GM21723 (cell line): ENCODE results near the gene RABAC1.

ENCODE experiments used
- ATAC-seq: cut with Tn5 transposase; IDR thresholded peaks from one replicate; pipeline ENCODE4 v1.9.1; 2021; ENCODE audit warnings: mild to moderate bottlenecking, moderate library complexity; ENCODE audit not compliant: unreplicated experiment

The RABAC1 gene

DNA sequence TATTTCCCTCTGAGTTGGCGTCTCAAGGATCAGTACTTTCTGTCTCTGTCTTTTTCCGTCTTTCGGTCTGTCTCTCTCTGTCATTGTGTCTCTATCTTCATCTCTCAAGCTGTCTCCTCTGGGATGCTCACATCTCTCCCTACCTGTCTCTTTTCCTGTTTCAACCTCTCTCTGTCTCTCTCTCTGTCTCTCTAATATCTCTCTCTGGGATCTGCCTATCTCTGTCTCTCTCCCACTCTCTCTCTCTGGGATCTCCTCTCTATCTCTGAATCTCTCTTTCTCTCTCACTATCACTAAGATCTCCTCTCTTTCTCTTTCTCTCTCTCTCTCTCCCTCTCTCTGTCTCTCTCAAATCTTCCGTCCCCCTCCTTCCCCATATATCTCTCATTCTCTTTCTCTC lies 30.9 kb upstream of the RABAC1 start:
- no peak for ATAC-seq

DNA sequence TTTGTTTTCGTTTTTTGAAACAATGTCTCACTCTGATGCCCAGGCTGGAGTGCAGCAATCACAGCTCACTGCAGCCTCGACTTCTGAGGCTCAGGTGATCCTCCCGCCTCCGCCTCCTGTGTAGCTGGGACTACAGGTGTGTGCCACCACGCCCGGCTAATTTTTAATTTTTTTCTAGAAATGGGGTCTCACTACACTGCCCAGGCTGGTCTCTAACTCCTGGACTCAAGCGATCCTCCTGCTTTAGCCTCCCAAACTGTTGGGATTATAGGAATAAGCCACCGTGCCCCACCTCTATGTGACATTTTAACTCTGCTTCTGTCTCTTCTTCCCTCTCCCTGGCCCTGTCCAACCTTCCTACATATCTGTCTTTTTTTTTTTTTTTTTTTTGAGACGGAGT lies 29.8 kb upstream of the RABAC1 start:
- ATAC-seq = no peak

- no peak for ATAC-seq
These were observed 28.2 kb upstream of the RABAC1 start for GRCh38 chr19:41987141-41987860.

- ATAC-seq = no peak
These were observed 25.8 kb upstream of the RABAC1 start for GRCh38 chr19:41984961-41985360.

DNA sequence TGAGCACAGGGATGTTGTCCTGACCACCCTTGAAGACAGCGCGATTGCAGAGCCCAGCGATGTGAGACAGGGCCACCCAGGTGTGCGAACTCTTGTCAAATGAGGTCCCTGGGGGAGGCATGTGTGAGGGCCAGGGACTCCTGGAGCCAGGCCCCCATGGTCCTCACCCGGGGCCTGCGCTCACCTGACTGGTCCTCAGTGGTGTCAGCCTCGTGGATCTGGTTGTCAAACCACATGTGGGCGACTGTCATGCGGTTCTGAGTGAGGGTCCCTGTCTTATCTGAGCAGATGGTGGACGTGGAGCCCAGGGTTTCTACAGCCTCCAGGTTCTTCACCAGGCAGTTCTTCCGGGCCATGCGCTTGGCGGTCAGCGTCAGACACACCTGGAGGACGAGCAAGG lies 22.6 kb upstream of the RABAC1 start:
- ATAC-seq = no peak

GRCh38 chr19:41978470-41978869 lies 19.3 kb upstream of the RABAC1 start:
- no peak for ATAC-seq

DNA sequence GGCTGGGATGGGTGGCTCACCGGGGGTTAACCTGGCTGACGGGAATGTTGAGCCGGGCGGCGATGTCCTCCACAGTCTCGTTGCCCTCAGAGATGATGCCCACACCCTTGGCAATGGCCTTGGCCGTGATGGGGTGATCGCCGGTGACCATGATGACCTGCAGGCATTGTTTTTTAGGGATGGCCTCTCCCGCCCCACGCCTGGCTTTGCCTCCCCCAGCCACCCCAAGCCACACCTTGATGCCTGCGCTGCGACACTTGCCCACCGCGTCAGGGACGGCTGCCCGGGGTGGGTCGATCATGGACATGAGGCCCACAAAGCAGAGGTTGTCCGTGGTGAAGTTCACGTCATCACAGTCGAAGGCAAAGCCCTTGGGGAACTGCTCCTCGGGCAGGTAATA lies 18.8 kb upstream of the RABAC1 start:
- no peak for ATAC-seq

GRCh38 chr19:41974652-41975051 lies 15.5 kb upstream of the RABAC1 start:
- ATAC-seq = no peak

DNA sequence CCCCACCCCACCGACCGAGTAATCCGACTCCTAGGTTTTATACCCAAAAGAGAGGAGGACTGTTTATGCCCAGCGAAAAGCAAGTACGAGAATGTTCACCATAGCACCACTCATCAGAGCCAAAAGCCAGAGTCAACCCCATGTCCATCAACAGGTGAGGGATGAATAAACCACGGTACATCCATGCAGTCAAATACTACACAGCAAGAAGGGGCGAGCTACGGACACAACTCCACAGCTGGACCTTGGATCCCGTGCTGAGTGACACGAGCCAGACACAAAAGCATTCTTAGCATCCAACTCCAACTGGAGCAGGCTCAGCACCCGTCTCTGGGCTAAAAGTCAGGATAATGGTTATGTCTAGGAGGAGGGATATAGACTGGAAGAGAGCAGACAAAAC lies 12.2 kb upstream of the RABAC1 start:
- ATAC-seq = no peak

- no peak for ATAC-seq
These were observed 10.8 kb upstream of the RABAC1 start for GRCh38 chr19:41969772-41970458.

DNA sequence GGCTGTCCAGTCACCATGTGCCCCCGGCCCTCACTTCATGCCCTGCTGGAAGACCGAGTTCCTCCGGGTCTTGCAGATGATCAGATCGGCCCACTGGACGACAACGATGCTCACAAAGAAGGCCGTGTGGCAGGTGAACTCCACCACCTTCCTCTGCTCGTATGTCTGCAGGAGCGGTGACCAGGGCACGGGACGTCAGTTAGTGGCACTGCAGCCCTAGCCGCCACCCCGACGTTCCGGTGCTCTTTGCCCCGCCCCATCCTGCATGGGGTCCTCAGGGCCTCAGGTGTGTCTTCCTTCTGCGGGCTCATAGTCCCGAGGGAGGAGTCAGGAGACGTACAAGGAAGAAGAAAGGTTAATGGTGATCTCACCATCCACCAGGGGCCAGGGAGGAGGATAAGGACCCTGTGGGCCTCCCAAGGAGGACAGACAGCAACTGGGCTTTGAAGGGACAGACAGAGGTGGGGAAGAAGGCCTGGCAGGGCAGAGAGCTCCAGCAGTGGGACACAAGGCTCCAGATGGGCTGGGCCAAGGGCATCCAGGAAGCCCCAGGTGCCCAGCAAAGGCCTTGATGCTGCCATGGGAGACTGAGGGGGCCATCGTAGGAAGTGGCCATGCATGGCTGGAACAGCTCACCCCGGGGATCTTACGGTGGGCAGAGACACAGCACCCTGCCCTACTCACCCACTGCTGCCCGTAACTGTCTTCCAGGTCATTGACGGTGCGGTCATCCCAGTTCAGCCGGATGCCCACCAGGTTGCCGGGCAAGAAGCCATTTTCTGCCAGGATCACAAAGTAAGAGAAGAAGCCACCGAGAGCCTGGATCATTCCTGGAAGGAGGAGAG lies 9.9 kb upstream of the RABAC1 start:
- no peak for ATAC-seq

DNA sequence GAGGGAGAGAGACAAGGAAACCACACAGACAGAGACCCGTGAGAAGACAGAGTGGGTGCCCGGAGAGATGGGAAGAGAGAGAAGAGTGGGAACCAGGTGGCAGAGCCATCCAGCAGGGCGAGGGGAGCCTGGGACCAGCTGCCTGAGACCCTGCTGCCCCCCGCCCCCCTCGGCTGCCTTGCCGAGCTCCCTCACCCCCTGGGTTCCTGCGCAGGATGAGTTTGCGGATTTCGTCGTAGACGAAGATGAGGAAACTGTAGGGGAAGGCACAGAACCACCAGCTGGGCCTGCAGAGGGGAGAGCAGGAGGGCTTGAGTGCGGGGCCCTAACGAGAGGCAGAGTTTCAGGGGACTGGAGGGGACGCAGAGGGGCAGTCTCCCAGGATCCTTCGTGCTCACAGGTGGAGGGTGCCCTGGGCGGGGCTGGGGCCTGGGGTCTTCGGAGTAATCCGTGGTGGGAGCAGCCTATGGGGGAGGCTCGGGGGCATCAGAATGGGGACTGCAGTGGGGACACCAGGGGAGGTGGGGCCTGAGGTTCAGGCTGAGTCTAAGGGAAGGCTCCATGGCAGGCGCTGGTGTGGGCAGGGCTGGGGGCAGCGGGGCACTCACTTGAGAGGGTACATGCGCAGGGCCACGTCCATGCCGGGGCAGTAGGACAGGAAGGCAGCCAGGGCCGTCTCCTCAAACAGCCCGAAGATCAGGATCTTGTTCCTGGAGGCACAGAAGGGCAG lies 8.1 kb upstream of the RABAC1 start:
- no peak for ATAC-seq

- ATAC-seq = no peak
These were observed 6.0 kb upstream of the RABAC1 start for GRCh38 chr19:41965106-41965505.

GRCh38 chr19:41960973-41961372 lies 1.9 kb upstream of the RABAC1 start:
- no peak for ATAC-seq

GRCh38 chr19:41958367-41959055 lies 610 bp downstream of the RABAC1 start:
- ATAC-seq = peak; percentile 58

DNA sequence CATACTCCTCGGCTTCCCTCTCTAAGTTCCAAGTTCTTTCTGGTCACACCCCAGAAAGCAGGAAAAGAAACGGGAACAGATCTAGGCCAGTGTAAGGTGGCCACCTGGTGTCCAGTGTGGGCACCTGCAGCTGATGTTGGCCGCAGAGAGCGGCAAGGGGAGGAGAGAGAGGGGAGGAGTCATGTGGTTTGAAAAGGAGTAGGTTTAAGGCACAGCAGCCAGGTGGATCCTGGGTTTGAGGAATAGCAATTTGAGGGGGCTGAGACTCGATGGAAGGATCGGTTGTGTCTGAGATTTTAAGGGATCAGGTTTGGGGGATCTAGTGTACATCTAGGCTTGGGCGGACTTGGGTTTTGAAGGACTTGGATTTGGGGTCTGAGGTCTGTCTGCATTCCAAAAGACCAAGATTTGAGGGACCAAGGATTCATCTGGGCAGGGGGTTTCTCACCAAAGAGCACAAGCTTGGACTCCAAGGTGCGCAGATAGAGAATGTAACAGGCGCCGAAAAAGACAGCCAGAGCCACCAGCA lies 1.2 kb downstream of the RABAC1 start:
- no peak for ATAC-seq

DNA sequence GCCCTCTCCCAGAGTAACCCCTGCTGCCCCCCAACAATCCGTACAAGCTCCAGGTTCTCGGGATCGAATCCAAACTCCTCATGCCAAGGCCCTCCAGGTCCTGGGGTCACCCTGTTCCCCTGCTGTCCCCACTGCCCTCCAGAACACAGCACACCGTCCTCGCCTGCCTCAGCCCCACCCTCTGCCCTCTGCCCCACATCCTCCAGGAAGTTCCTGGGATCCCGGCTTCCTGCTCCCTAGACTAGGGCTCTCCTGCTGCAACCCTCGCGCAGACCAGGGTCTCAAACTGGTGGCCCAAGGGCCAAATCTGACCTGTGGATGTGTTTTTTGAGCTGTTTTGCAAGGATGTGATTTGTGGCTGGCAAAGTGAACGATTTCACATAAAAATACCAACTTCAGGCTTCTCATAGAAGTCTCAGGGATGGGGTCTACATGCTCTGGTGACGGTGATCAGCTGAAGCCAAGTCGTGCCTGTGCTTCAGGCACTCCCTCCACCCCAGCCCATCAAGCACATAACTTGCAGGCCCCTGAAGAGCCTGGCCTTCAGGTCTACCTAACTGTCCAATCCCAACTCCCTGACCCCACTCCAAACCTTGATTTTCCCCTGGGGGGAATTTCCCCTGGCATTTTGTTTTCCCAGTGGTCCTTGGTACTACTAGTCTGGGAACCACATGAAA lies 1.8 kb downstream of the RABAC1 start:
- ATAC-seq = no peak

GRCh38 chr19:41956621-41957020 lies 2.5 kb downstream of the RABAC1 start:
- no peak for ATAC-seq

GRCh38 chr19:41955521-41955920 lies 3.6 kb downstream of the RABAC1 start:
- no peak for ATAC-seq

DNA sequence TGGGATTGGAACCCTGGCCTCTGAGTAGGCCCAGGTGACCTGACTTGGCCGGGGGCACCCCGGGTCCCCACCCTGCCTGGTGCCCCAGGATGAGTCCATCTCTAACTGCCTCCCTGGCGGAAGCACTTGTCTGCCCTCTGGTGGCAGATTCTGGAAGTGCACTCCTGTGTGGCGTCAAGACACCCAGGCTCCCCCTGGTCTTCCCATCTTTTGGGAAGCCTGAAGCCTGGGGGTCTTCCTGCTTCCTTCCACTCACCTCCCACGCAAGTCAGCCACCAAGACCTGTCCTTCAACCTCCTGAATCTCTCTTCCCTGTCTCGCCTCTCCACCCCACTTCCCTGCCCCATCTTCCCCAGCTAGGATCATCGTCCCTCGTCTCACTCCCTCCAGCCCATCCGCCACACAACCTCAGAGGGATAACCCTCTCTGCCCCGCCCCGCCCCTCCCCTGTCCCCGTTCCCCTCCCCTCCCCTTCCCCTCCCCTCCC lies 7.4 kb downstream of the RABAC1 start:
- ATAC-seq = no peak
